Embryonic facial prominence (tissue), 1 donor: Measurements from ENCODE around the gene MED25.
"Not testable (repeated sequence)": the region's sequence is repeated elsewhere in the genome, so short reads cannot be mapped to it uniquely, and the experiment has no call there.

Experiments used
- DNase-seq: peaks from one replicate; pipeline ENCODE4 v3.0.0-alpha.2; 2016; ENCODE audit errors: extremely low spot score

MED25 gene

DNA sequence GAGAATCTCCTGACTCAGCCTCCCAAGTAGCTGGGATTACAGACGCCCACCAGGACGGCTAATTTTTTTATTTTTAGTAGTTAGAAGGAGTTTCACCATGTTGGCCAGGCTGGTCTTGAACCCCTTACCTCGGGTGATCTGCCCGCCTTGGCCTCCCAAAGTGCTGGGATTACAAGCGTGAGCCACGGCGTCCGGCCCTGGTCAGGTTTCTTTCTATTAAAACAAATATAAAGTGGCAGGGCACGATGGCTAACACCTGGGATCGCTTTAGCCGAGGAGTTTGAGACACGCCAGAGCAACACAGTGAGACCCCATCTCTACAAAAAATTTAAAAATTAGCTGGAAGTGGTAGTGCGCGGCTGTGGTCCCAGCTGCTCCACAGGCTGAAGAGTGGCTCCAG is 1.5 kb upstream of the MED25 start:
- no peak for DNase-seq

DNA sequence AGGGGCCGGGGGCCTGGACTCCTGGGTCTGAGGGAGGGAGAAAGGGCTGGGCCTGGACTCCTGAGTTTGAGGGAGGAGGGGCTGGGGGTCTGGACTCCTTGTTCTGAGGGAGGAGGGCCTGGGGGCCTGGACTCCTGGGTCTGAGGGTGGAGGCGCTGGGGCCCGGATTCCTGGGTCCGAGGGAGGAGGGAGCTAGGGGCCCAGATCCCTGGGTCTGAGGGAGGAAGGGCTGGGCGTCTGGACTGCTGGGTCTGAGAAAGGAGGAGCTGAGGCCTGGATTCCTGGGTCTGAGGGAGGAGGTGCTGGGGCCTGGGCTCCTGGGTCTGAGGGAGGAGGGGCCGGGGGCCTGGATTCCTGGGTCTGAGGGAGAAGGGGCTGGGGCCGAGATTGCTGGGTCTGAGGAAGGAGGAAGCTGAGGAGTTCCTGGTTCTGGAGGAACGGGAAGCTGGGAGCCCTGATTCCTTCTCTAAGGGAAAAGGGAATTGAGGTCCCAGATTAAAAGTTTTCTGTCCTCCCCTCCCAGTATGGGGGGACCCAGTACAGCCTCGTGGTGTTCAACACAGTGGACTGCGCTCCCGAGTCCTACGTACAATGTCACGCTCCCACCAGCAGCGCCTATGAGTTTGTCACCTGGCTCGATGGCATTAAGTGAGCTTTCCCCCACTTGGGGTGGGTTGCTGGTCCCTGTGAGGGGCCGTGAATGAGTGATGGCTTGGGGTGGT is 721 bp downstream of the MED25 start:
- DNase-seq, result no peak

DNA sequence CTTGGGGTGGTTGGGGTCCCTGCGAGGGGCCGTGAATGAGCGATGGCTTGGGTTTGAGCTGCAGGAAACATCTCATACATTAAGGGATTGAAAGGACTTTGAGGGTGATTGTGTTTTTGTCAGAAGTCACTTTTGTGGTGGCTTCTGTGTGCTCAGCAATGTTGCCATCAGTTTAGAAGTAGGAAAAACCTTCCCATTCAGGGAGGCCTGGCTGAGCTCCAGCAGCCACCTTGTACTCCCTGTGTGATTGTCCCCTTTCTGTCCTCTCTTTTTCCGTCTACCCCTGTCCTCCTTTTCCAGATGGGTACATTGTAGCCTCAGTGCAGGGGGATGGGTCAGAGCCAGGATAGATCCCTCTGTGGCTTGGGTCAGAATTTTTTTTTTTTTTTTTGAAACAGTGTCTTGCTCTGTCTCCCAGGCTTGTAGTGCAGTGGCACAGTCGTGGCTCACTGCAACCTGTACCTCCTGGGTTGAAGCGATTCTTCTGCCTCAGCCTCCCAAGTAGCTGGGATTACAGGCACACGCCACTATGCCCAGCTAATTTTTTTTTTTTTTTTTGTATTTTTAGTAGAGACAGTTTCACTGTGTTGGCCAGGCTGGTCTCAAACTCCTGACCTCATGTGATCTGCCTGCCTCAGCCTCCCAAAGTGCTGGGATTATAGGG is 1.5 kb downstream of the MED25 start:
- DNase-seq, result not testable (repeated sequence)

DNA sequence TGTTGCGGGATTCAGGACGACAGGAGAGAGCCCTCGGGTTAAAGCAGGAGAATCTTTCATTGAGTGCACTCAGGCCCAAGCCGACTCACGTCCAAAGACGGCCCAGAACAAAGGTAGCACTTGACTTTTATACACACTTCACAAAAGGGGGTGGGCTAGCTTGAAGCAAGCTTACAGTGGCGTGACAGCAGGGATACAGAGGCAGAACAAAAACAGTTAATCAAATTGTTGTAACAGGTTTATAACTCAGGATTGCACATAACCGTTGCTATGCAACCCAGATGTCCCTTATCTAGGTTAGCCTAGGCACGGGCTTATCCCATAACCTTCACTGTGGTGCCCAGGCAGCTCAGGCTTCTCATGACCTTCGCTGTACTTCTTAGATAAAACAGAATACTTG is 2.0 kb downstream of the MED25 start:
- DNase-seq, result no peak

DNA sequence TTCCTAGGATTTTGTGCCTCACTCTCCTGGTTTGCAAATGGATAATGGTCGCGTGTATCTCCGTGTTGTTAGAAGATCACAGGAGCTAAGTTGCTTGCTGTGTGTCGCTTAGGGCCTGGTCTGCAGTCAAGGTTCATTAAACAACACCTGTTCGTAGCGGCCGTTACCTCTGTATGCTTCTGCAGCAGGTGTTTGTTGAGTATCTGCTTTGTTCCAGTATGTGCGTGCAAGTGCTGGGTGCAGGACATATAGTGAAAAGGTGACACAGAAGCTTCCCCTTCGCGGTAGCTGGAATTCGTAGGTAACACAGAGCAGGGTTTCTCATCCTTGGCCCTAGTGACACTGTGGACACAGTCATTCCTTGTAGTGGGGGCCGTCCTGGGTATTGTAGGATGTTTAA is 5.4 kb downstream of the MED25 start:
- DNase-seq, result no peak

DNA sequence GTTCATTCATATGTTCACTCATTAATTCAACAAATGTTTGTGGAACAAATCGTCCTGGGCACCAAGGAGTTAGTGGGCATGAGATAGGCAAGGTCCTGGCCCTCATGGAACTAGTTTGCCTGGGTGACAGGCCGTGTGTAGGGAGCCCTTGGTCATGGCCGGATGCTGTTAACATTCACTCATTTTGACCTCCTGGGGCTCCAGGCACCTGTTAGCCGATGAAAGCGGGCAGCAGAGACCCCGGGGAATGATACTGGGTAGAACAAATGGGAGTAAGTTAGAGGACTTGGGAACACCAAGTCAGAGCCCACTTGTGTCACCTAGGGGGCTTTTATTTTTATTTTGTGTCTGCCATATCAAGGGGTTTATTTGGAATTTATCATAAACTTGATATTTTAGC is 6.6 kb downstream of the MED25 start:
- DNase-seq, result no peak

DNA sequence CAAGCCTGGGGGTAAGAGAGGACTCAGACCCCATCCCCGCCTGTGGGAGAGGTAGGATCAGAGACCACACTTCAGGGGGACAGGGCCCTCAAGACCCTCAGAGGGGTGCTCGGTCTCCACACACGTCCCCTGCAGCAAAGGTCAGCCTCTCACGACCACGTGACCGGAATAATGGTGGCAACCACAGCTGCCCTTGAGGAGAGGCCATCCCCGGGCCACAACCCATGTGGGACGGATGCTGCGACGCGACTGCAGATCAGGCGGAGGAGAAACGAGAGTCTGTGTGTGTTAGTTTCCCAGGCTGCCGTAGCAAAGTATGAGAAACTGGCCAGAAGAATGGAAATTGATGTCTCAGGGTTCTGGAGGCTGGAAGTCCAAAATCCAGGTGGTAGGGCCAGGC is 8.9 kb downstream of the MED25 start:
- DNase-seq, result no peak

DNA sequence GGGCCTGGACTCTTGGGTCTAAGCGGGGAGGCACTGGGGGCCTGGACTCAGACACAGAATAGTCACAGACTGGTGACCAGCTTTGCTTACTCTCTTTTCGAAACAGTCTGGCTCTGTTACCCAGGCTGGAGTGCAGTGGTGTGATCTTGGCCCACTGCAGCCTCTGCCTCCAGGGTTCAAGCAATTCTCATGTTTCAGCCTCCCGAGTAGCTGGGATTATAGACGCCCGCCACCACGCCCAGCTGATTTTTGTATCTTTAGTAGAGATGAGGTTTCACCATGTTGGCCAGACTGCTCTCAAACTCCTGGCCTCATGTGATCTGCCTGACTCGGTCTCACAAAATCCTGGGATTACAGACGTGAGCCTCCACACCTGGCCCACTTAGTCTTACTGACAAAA is 11.1 kb downstream of the MED25 start:
- DNase-seq, result no peak

DNA sequence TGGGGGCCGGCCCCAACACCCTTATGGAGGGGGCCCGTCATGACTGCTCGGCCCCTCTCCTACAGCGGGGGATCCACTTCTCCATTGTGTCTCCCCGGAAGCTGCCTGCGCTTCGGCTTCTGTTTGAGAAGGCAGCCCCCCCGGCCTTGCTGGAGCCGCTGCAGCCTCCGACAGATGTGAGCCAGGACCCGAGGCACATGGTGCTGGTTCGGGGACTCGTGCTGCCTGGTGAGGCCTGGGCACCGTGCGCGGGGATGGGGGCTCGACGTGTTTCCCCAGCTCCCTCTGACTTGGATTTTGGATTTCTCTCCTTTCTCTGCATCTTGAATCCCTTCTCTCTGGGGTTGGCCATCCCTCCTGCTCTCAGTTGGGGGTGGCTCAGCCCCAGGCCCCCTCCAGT is 11.6 kb downstream of the MED25 start:
- DNase-seq, result no peak

DNA sequence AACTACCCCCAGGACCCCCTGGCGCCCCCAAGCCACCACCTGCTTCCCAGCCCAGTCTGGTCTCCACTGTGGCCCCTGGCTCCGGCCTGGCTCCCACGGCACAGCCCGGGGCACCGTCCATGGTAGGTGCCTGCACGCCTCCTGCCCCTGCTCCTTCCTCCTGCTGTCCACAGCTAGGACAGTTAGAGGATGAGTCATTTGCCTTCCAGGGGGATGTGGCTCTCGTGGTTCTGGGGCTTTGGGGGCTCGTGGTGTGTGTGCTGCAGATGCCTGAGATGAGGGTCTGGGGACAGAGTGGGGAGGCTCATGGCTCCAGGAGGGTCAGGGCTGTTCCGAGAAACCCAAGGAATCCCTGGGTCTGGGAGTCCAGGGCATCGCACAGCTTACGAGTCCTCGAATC is 12.7 kb downstream of the MED25 start:
- DNase-seq, result no peak

DNA sequence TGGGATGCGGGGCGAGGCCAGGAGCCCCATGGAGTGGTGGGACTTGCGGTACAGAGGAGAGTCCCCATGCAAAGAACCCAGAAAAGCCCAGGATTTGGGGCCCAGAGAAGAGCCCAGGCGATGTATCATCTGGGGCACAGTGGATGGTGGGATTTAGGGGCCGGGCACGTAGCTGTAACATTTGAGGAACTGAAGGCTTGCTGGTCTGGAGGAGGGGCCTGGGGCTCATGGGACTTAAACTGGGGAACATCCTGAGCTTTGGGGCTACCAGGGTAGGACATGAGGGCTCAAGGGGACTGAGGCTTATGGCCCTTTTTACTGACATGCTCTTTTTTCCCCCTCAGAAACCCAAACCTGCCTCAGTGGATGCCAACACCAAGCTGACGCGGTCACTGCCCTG is 13.5 kb downstream of the MED25 start:
- DNase-seq, result no peak

DNA sequence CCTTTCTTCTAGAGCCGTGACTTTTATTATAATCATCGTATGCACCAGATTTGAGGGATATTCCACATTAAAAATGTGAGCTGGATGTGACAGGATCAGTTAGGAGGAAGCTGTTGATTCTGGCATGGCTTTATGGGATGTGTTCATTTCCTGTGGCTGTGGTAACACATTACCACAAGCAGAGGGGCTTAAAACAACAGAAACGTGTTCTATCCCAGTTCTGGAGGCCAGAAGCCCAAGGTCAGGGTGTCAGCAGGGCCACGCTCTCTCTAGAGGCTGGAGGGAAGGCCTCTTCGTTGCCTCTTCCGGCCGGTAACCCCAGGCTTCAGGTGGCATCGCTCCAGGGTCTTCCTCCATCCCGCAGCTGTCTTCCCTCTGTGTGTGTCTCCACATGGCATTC is 14.5 kb downstream of the MED25 start:
- no peak for DNase-seq

DNA sequence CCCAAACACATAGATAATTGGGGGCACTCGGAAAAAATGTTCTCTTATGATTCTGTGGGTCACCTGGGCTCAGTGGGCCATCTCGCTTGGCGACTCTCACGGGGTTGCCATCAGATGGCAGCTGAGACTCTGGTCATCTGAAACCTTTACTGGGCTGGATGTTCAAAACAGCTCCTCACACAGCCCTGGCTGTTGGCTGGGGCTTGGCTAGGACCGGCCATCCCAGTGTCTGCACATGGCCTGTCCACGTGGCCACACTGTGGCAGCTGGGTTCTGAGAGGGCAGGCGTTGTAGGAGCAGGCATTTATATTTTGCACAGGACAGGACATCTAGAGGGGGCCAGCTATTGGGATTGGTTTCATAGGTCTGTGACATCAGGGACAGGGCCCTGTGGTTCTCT is 15.5 kb downstream of the MED25 start:
- DNase-seq, result no peak

DNA sequence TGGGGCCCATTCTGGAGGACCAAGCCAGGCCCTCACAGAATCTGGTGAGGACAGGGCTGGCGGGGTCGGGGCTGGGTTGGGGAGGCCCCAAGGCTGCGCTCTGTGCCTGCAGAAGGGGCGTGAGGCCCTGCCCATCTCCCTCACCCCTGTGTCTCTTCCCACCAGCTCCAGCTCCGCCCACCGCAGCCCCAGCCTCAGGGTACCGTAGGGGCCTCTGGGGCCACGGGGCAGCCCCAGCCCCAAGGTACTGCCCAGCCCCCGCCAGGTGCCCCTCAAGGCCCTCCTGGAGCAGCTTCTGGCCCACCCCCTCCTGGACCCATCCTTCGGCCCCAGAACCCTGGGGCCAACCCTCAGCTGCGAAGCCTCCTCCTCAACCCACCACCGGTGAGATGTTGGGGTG is 17.5 kb downstream of the MED25 start:
- DNase-seq, result no peak

DNA sequence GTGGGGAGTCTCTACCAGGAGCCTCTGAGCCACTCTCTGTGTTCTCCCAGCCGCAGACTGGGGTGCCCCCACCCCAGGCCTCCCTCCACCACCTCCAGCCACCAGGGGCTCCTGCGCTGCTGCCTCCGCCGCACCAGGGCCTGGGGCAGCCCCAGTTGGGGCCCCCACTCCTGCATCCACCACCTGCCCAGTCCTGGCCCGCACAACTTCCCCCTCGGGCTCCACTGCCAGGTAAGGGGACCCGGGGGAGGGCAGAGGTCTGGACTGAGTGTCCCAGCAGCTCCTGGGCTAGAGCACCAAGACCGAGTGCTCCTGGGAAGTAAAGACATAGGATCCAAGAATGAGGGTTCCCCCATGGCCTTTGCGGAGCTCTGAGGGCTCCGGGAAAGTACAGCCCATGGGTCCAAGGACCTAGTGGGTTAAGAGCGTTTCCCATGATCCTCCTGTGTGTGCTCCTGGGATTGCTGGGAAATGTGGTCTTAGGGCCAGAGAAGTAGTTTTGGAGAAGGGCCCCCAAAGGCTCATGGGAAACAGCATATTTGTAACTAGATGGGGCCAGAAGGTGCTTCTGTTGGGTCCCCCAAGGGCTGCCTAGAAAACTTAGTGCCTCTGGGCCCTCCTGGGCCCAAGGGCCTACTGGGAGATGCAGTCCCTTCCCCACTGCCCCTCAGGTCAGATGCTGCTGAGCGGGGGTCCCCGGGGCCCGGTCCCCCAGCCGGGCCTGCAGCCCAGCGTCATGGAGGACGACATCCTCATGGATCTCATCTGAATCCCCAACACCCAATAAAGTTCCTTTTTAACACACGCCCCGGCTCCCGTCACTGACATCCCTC is 18.3 kb downstream of the MED25 start:
- DNase-seq, result no peak

DNA sequence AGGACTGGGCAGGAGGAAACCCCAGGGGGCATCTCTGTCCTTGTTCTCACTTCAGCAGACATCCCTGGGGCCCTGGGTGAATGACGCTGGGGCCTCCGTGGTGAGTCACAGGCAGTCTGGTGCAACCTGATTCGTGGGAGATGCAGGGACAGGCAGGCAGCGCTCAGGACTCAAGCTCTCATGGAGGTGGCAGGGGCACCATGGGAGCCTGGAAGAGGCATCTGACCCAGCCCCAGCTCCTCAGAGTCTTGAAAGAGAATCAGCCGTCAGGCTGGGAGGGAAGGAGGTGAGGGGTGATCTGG is 18.9 kb downstream of the MED25 start:
- no peak for DNase-seq

DNA sequence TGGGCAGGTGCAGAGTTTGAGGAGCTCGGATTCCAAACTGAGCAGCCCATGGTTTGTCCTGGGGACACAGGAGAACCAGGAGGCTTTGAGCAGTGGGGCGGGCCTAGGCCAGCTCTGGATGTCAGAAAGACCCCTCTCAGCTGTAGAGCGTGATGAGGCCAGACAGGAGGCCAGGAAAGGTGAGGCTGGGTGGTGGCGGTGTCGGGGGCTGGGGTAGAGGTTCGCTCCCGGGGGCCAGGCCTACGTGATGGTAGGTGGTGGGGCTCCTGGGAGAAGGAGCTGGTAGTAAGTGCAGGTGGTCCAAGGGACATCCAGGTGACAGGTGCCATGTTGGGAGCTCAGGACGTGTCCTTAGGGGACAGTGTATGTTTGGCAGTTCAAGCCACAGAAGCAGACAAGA is 19.3 kb downstream of the MED25 start:
- DNase-seq, result no peak

DNA sequence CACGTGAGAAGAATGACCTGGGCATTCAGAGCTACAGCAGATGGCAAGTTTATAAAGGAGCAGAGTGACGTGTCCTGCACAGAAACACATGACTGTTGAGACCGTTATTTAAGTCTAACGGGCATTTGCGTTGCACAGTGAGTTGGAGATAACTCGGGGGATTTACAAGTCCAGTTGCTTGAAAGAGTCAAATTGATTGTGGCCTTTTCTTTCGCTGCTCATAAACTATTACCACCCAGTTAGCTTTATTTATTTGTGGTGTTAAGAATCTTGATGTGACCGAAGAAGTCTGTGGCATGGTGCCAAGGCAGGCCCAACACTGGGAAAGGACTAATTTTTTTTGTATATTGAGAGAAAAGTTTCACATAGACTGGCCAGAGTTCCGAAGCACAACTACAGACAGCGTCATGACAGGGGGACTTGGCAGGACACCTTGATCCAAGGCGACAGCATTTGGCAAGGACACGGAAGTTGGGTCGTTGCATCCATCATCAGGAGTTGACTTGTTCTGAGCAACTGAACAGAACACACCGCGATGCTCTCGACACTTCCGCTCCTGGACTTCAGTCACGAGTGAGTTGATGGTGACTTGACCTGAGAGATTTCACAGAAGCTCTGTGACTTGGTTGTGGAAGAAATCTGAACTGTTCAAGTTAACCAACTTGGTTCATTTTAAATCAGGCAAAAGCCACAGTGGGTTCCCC is 20.9 kb downstream of the MED25 start:
- DNase-seq, result no peak

DNA sequence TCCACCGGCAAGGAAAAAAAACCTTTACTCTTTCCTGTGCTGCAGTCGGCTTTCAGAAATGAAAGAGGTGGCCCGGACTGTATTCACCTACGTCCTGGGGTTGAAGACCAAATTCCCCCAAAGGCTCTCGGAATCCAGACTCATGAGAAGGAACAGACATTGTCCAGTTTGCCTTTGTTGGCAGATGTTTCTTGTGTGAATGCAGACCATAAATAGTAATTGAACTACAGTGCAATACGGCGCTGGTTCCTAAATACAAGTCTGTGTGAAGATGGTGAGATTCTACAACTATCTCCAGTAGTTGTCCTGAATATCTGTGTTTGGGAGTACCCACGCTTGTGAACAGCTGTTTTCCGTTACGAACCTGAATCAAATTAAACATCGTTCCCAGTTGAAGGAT is 21.6 kb downstream of the MED25 start:
- no peak for DNase-seq

DNA sequence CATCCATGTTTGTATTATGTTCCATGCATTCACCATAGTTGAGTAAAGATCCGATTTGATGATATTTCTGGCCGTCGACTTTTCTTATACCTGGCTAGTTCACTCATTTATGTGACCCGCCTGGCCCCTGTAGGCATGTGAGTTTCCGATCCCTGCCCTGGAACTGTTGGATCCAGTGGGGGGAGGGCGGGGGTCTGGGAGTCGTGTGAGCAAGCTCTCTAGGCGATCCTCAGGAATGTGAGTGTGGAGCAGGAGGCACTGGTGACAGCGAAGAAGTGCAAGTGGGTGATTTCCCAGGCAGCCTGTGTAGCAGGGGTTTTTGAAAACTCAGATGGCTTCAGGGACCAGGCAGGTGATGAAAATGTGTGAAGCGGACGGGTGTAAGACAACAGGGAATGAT is 22.2 kb downstream of the MED25 start:
- no peak for DNase-seq

DNA sequence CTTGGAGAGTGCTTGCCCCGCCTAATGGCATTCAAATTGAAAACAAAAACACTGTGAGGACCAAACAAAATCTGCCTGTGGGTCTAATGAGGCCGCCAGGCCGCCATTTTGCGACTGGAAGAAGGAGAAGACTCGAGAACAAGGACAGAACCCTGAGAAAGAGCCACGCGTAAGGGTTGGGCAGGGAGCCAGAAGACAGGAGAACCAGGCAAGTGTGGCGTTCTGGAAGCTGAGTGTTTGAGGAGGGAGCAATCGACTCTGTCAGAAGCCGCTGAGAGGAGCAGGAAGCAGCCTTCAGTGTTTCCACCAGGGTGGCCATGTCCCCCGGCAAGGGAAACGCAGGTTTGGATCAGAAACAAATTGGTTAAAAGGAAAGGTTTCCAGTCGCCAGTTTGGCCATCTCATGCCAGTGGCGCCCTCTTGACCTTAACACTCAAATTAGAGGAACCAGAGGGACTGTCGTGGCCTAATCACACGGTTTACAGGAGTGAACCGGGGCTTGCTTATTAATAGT is 22.7 kb downstream of the MED25 start:
- DNase-seq, result no peak

DNA sequence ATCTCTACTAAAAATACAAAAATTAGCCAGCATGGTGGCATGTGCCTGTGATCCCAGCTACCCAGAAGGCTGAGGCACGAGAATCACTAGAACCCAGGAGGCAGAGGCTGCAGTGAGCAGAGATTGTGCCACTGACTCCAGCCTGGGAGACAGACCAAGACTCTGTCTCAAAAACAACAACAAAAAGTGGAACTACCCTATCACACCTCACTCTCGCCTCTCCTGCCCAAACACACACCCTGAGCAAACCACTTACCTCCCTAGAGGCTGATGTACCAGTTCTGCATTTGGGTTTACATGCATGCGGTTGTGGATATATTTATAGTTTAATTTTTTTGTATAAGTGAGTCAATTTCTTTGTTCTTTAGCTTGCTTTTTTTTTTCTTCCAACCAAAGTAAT is 25.2 kb downstream of the MED25 start:
- DNase-seq, result no peak
